Activated naive CD4-positive, alpha-beta T cell treated with Interleukin-2 at 50 U/mL for 16 hours (primary cell): Measurements from ENCODE around the gene LCN1.

ENCODE experiments used
- DNase-seq: peaks from one replicate; pipeline ENCODE4 v3.0.0-alpha.2; 2020

LCN1 gene

DNA sequence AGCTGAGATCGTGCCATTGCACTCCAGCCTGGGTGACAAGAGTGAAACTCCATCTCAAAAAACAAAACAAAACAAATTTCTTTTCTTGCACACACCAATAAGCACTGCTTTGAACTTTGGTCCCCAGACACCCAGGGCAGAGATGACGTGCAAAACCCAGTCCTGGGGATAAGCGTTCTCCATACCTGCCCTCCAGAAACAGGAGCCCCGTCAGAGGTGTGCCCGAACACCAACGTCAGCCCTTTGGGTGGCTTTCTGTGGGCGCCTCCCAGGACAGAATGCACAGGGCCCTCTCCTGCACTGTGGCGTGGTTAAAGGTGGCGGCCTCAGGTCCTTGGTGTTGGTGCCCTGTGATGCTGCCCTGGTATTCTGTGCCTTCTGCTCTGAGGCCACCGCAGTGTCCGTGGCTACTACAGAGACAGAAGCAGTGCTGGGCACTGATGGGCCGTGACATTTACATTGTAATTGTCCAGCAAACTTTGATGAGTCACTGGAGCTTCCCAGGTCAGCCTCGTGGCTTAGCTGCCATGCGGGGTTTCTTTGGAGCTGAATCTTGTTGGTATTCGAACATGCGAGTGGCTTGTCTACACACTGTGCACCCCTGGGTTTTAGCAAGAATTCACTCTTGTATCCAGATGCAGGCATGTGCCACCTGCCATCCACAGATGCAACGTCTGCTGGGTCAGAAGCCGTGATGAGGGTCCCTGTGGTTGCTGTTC lies 31.9 kb upstream of the LCN1 start:
- no peak for DNase-seq

- DNase-seq: no peak
These were observed 30.9 kb upstream of the LCN1 start for GRCh38 chr9:135490166-135490870.

GRCh38 chr9:135490980-135491464 lies 30.2 kb upstream of the LCN1 start:
- no peak for DNase-seq

DNA sequence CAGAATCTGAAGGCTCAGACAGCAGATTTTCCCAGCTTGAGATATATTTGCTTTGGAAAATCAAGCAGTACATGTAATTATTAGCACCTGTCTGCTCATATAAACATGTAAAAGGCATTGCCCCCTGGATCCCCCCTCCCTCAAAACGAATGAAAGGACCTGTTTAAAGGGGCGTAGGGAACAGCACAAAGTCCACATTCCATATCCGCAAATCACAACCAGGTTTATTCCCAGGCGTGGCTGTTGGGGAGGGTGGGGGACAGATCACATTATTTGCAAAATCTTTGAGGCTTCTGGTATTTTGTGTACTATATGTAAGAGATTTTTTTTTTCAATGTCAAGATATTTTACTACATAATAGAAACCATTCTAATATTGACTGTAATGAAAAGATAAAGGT lies 29.5 kb upstream of the LCN1 start:
- DNase-seq: no peak

DNA sequence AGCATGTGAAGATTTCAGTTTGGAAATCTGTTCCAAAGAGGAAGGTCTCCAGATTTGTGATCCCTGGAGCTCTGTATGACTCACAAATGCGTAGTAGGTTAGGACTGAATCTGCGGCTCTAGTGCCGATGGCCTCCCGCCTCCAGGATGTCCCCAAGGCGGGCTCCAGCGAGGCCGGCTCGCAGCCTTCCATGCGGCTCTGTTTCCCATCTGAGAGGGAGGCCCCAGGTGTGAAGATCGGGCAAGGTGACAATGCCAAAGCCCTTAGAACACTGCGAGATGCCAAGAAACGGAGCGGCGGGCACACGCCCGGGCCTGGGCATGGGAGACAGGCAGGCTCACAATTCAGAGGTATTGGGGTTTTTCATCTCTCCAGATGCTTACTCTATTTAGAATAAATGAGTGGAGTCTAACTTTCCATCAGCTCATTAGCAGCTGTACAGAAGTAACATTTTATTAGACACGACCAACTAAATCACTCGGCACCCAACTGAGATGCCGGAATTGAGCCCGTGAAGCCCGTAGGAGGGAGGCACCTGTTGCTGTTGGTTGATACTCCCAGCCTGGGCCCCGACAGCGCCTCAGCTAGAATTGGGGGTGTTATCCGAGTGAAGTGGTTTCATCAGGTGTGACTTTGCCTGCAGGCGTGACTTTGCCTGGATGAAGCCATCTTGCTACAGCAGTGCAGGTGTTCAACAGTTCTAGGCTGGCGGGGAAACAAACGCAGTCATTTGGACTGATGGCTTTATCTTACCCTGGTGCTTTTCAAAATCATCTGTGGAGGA lies 28.2 kb upstream of the LCN1 start:
- DNase-seq: no peak

DNA sequence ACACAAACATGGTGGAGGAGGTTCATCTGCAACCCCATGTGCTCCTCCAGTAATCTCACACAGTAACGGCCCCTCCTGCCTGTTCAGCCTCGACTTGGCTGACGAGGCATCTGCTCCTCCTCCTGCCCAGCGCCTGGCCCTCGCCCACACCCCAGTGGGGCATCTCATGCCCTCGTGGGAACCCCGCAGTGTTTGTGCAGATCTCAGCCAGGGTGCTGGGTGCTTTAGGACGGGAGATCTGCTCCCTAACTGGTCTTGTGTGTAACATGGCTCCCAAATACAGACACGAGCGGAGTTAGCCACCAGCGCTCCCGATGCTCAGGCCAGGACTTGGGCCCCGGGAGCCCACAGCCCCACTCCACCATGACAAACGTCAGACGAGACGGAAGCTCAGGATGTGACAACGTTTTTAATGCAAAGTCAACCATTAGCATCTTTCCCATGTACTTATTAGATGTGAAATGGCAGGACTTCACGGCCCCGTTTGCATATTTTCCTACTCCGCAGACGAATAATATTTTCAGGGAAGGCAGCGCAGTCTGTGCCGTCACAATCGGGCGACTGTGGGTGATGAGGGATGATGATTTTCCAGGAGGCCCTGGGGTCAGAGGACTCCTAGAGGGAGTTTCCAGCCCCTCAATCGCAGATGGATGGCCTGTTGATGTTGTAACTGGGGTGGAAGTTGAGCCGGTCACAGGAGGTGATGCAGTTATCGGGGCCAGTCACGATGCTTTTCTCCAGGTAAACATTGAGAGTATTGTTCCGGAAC lies 26.3 kb upstream of the LCN1 start:
- DNase-seq: no peak

- DNase-seq: no peak
These were observed 22.7 kb upstream of the LCN1 start for GRCh38 chr9:135498381-135499126.

GRCh38 chr9:135499326-135500070 lies 21.7 kb upstream of the LCN1 start:
- DNase-seq: peak; percentile 91

DNA sequence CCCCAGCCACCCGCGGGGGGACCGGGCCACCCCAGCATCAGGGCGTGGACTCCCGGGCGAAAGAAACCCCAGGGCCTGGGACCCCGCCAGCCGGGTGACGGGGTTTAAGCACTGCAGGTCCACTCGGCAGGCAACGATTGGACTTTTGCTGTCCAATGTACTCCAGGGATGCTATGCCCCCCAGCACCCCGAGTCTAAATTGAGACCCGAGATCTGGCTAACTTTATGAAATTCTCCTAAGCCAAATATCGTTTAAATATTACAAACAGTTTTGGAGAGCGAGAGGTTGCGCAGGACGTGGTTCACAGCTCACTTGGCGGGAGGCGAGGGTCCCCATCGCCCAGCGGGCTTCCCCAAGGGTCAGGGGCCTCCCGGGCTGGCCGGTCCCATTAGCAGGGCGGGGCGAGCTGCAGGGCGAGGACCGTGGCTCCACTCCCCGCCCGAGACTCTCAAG lies 21.1 kb upstream of the LCN1 start:
- DNase-seq: no peak

DNA sequence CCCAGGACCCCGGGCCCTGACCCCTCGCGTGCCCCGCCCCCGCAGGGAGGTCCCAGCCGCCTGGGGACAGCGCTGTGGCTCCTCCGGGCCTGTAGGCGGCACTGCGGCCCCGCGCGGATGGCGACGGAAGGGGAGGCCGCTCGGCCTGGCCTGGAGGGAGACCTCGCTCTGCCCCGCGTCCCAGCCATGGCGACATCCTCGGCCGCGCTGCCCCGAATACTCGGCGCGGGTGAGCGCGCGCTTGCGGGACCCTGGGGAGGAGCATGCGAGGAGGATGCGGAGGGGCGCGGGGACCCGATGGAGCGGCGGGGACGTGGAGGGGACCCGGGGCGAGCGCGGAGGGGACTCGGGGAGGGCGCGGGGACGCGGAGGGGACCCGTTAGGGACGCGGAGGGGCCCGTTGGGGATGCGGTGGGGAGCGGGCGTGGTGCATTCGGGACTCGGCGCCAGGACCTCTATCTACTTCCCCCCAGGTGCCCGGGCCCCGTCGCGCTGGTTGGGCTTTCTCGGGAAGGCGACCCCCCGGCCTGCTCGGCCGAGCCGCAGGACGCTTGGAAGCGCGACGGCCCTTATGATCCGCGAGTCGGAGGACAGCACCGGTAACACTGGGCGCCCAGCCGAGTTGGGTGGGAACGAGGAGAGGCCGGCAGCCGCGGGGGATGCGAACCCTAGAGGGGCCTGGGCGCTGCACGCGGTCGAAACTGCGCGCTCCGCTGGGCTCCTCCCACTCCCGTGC lies 20.5 kb upstream of the LCN1 start, which contains the start of gene MRPS2:
Gene MRPS2, plus strand, starts transcription at position 158 of the 736 bp plus-strand sequence. Its CDS starts 29 bp downstream, at position 187.
- DNase-seq: peak; percentile 89

DNA sequence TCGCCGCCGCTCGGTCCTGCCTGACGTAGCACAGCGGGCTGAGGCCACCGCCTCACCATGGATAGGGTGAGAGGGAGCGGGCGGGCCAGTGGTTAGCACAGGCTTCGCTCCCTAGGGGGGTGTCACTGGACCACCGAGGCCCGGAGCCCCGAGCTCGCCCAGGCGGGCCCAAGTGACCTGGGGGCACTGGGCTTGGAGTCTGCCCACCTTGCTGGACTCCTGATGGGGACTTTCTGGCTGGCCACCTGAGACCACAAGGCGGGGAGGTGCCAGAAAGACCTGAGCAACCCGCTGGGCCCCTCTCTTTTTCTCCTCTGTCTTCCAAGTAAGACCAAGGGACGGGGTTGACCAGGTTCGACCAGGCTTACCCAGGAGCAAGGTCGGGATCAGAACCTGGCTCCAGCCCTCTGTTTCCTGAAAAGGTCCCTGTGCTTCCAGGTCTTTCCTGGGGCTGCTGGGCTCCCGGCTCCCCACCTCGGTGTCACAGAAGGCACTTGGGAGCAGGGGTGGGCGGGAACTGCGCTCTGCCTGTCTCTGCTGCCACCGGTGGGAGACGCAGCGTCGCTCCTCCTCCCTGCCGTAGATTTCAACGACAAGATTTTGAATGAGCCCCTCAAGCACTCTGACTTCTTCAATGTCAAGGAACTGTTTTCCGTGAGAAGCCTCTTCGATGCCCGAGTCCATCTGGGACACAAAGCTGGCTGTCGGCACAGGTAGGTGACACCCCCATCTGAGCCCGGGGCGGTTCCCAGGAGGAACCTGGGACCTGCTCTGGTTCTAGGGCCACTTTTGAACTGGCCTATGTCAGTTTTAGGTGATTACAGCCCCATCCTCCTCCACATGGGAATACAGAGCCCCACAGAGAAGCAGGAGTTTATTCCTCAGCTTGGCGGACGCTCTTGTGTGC lies 19.7 kb upstream of the LCN1 start:
- no peak for DNase-seq

DNA sequence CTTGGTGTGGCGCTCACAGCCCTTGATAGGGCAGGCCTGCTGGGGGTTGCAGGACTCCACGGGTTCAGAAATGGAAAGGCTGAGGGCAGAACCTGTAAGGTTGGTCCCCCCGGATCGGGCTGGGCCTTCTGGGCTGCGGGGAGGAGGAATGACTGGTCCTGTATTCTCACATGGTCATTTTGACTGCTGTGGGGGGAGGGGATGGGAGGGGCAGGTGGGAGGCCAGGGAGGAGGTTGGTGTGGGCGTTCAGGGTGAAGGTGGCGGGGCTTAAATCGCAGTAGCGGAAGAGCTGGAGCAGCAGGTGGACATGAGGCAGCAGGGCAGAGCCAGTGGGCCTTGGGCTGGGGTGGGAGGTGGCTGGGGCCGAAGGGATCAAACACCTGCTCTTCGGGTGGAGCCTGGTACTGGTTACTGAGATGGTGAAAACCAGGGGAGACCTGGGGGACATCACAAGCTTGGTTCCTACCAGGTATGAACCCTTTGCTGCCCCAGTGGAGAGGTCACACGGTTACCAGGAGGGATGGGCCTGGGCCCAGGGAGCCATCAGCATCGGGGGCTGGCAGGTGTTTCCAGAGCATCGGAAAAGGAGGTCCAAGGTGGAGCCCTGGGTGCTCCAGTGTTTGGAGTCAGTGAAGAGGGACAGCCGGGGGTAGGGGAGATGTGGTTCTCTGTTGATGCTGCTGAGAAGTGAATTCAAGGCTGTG lies 18.9 kb upstream of the LCN1 start:
- no peak for DNase-seq

DNA sequence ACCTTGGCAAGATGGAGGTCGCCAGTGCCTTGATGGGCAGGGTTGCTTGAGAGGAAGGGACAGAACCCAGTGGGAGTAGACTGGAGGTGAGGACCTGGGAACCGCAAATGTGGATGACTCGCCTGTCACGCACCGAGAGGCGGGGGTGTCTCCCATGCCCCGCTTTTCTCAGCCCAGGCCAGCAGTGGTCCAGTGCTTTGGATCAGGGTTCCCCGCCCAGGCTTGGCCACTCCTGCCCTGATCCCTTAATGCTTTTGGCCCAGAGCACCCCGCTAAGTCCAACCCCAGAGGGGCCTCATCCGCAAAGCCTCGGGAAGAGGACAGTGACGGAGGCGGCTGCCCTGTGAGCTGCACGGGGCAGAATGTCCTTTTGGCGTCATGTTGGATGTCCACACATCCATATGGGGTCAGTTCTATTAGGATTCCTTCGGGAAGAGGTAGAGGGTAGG lies 18.3 kb upstream of the LCN1 start:
- no peak for DNase-seq

DNA sequence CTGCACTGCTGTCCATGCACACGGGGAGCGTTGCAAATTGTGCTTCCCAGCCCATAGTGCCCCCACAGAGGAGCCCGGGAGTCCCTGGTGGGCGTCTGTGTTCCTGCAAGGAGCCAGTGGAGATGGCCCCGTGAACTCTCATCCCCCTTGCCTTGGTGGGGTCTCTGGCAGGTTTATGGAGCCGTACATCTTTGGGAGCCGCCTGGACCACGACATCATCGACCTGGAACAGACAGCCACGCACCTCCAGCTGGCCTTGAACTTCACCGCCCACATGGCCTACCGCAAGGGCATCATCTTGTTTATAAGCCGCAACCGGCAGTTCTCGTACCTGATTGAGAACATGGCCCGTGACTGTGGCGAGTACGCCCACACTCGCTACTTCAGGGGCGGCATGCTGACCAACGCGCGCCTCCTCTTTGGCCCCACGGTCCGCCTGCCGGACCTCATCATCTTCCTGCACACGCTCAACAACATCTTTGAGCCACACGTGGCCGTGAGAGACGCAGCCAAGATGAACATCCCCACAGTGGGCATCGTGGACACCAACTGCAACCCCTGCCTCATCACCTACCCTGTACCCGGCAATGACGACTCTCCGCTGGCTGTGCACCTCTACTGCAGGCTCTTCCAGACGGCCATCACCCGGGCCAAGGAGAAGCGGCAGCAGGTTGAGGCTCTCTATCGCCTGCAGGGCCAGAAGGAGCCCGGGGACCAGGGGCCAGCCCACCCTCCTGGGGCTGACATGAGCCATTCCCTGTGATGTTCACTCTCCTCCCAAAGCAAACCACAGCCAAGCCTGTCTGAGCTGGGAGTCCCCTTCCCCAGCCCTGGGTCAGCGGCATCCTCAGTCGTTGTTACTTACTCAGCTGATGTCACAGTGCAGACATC lies 17.6 kb upstream of the LCN1 start:
- DNase-seq: no peak

- DNase-seq: peak; percentile 64
These were observed 16.7 kb upstream of the LCN1 start for GRCh38 chr9:135504262-135505243.
